Fibroblast of lung (primary cell): ENCODE results near the gene IL6. TPM values are rescaled to one million over a fixed set of nuclear protein-coding genes. Genes with fewer than 3 reads are reported as not detected.
"Not testable (repeated sequence)": the region's sequence is repeated elsewhere in the genome, so short reads cannot be mapped to it uniquely, and the experiment has no call there.

Source experiments
- DNase-seq, 2 donors: peaks; one replicate each; pipeline versions ENCODE4 v3.0.0 to v3.0.0-alpha.2; 2010; ENCODE audit warnings: low read depth in 2 of 2
- H2AFZ ChIP-seq: 2 replicates; pipeline ENCODE4 v1.5.1; 2012; ENCODE audit warnings: low read length, control low read depth, inconsistent platforms
- H3K27ac ChIP-seq: 2 replicates; pipeline ENCODE4 v1.5.1; 2011; ENCODE audit warnings: low read length, control low read depth; ENCODE audit not compliant: insufficient read depth
- H3K27me3 ChIP-seq: 2 replicates; pipeline ENCODE4 v1.5.1; 2011; ENCODE audit warnings: mild to moderate bottlenecking, low read length; ENCODE audit not compliant: control insufficient read depth, insufficient read depth
- H3K36me3 ChIP-seq: 2 replicates; pipeline ENCODE4 v1.5.1; 2011; ENCODE audit warnings: low read length; ENCODE audit not compliant: control insufficient read depth, insufficient read depth
- H3K4me1 ChIP-seq: 2 replicates; pipeline ENCODE4 v1.5.1; 2011; ENCODE audit warnings: low read length; ENCODE audit not compliant: control insufficient read depth, insufficient read depth; ENCODE audit errors: extremely low read depth
- H3K4me2 ChIP-seq: 2 replicates; pipeline ENCODE4 v1.5.1; 2011; ENCODE audit warnings: low read length, control low read depth; ENCODE audit not compliant: insufficient read depth; ENCODE audit errors: extremely low read depth
- H3K4me3 ChIP-seq, 4 experiments: fragments of 200-600 bp in 1 of 4; sonication (generic) in 1 of 4; replicated peaks in 1 of 4; 2 replicates each; pipeline ENCODE4 v1.5.1; 2011 to 2016; ENCODE audit warnings: low read length in 4 of 4, low read depth in 3 of 4, mild to moderate bottlenecking in 3 of 4, control low read depth in 2 of 4, inconsistent platforms in 1 of 4, mixed read lengths in 1 of 4; ENCODE audit not compliant: insufficient read depth in 1 of 4; ENCODE audit errors: control extremely low read depth in 1 of 4
- H3K79me2 ChIP-seq: 2 replicates; pipeline ENCODE4 v1.5.1; 2012; ENCODE audit warnings: mild to moderate bottlenecking, low read length, inconsistent platforms; ENCODE audit not compliant: control insufficient read depth, insufficient read depth
- H3K9ac ChIP-seq: 2 replicates; pipeline ENCODE4 v1.5.1; 2011; ENCODE audit warnings: mild to moderate bottlenecking, low read length, control low read depth; ENCODE audit not compliant: insufficient read depth
- H3K9me3 ChIP-seq: 2 replicates; pipeline ENCODE4 v1.5.1; 2012; ENCODE audit warnings: low read depth, low read length; ENCODE audit not compliant: control insufficient read depth, insufficient read depth
- H4K20me1 ChIP-seq: 2 replicates; pipeline ENCODE4 v1.5.1; 2011; ENCODE audit warnings: low read length; ENCODE audit not compliant: control insufficient read depth, insufficient read depth; ENCODE audit errors: extremely low read depth
- CTCF ChIP-seq, 2 donors: IDR thresholded peaks in 1 of 2; conservative IDR thresholded peaks in 1 of 2; 1 replicate in 1 of 2; 2 replicates in 1 of 2; pipeline ENCODE4 v1.5.1; 2011 to 2012; ENCODE audit warnings: low read length in 2 of 2, control low read depth in 1 of 2, inconsistent platforms in 1 of 2, low read depth in 1 of 2, mild to moderate bottlenecking in 1 of 2
- EZH2 ChIP-seq: IDR thresholded peaks from 2 replicates; pipeline ENCODE4 v1.5.1; 2012; ENCODE audit warnings: low read length, control low read depth, mild to moderate bottlenecking; ENCODE audit errors: missing control alignments
- polyA minus RNA-seq: library from RNA; depleted of rRNA, polyadenylated mRNA; stranded (reverse); fragments of >200 nt; gene quantifications from 2 replicates; pipeline ENCODE4 v1.2.3, GENCODE V29; 2011; ENCODE audit warnings: low replicate concordance
- polyA plus RNA-seq, 2 donors: library from polyadenylated mRNA; depleted of rRNA in 1 of 2; stranded (reverse) in 1 of 2; unstranded in 1 of 2; fragments of >200 nt; gene quantifications; 2 replicates each; pipeline ENCODE4 v1.2.1, GENCODE V29; 2011 to 2012; ENCODE audit warnings: missing spikeins in 1 of 2
- total RNA-seq: library from RNA; depleted of rRNA; stranded (reverse); fragments of >200 nt; gene quantifications from 2 replicates; pipeline ENCODE4 v1.2.1, GENCODE V29; 2014

The IL6 gene
- 22.1 and 33.7 TPM in 2 replicates for total RNA-seq
- polyA plus RNA-seq: 20.2 and 32.1 TPM in 2 replicates
- polyA plus RNA-seq (2012): 14.4 and 28.1 TPM in 2 replicates
- polyA minus RNA-seq: 17.2 and 22.0 TPM in 2 replicates

- no peak for TF ChIP-seq EZH2
- no peak for TF ChIP-seq CTCF (conservative IDR thresholded peaks at IDR 0.05 in 1 of 2, IDR thresholded peaks at IDR 0.05 in 1 of 2; ENCODE audit: low read depth in 1 of 2, low read length in 2 of 2)
- Histone ChIP-seq H3K4me1 (peaks cover 22% of the 10 kb centered on the region), H3K27ac (peak within 1 kb of the TSS; percentile 95)
Observed at GRCh38 chr7:22726907-22727713, at the start of gene IL6. IL6 (plus strand) TSS chr7:22727200; CDS start chr7:22727263, 63 bp downstream.

GRCh38 chr7:22677263-22677662 lies 49.7 kb upstream of the IL6 start:
- DNase-seq, H3K79me2 ChIP-seq, H4K20me1 ChIP-seq, H3K4me2 ChIP-seq, H3K27ac ChIP-seq, H2AFZ ChIP-seq, H3K9me3 ChIP-seq, H3K4me1 ChIP-seq, H3K27me3 ChIP-seq, H3K9ac ChIP-seq, H3K36me3 ChIP-seq, H3K4me3 ChIP-seq: not testable (repeated sequence)

More at GRCh38 chr7:22726907-22727713, at the start of gene IL6:
- H2AFZ ChIP-seq: no peak within 1 kb of the TSS
- DNase-seq: peak; percentile 95 to 98
- no peaks in the 10 kb centered on the region for H3K27me3 ChIP-seq
- H3K9ac ChIP-seq: peak within 1 kb of the TSS; percentile 80
- no peaks in the 10 kb centered on the region for H3K79me2 ChIP-seq
- H3K4me2 ChIP-seq: peak within 1 kb of the TSS; percentile 71
- H3K36me3 ChIP-seq: peaks cover 4% of the 10 kb centered on the region
- H3K4me3 ChIP-seq: peak within 1 kb of the TSS; percentile 60 to 75 (median 68)
- no peaks in the 10 kb centered on the region for H4K20me1 ChIP-seq
- H3K9me3 ChIP-seq: no peaks in the 10 kb centered on the region

GRCh38 chr7:22677680-22678079 lies 49.3 kb upstream of the IL6 start:
- no peaks in the 10 kb centered on the region for H3K79me2 ChIP-seq
- H3K27me3 ChIP-seq: no peaks in the 10 kb centered on the region
- H3K4me3 ChIP-seq: no peak overlapping the region
- H3K9ac ChIP-seq: no peak overlapping the region
- peaks cover 2% of the 10 kb centered on the region for H3K4me1 ChIP-seq
- no peaks in the 10 kb centered on the region for H4K20me1 ChIP-seq
- TF ChIP-seq CTCF (conservative IDR thresholded peaks at IDR 0.05 in 1 of 2, IDR thresholded peaks at IDR 0.05 in 1 of 2; ENCODE audit: low read depth in 1 of 2, low read length in 2 of 2) (no peak), EZH2 (no peak)
- no peaks in the 10 kb centered on the region for H3K9me3 ChIP-seq
- H2AFZ ChIP-seq: no peak overlapping the region
- DNase-seq: no peak
- no peak overlapping the region for H3K4me2 ChIP-seq
- no peak overlapping the region for H3K27ac ChIP-seq
- no peaks in the 10 kb centered on the region for H3K36me3 ChIP-seq
